ENCODE data around the gene UPP2. TPM values are rescaled to one million over a fixed set of nuclear protein-coding genes. Genes with fewer than 3 reads are reported as not detected.

Gene UPP2
- 0.28 TPM in 1 of 2 replicates, not detected in the other for total RNA-seq

DNA sequence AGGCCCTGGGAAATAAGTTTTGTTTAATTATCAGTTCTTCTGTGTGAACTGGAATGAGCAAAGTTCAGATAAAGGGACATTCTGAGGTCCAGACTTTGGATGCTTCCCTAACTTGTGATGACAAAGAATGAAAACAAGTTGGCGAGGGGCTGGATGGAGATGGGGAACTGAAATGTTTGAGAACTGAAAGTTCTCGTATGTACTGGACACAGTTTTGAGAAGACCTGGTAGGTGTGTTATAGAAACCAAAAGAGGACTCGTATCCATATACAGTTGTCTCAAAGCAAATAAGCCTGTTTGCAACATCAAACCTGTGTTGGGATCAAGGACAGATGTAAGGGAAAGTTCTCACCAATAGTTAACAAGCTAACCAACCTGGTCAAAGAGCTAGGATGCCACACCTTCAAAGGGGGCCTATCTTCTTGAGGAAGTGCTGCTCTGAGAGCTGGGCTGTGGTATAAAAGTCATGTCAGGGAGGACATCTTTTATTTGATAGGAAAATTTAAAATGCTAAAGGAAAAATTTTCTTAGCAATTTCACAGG is at the start of gene UPP2:
UPP2 (plus strand) TSS at position 493 of the 543 bp plus-strand sequence. CDS start 188 bp downstream, outside the sequence.

Other genes starting within 250 kb of the UPP2 start
- gene ACVR1, start 225.5 kb upstream of the UPP2 start, total RNA-seq: 20.3 and 28.2 TPM in 2 replicates

Measured in regular cardiac myocyte (primary cell).